Mucosa of rectum (tissue), 2 donors: Measurements from ENCODE around the gene OCA2.

Experiments
- H3K27ac ChIP-seq, 2 donors: one replicate each; pipeline ENCODE4 v1.7.0; 2013; ENCODE audit warnings: inconsistent platforms in 2 of 2, low read depth in 2 of 2, low read length in 2 of 2
- H3K27me3 ChIP-seq, 2 donors: one replicate each; pipeline ENCODE4 v1.7.0; 2013; ENCODE audit warnings: low read length in 2 of 2; ENCODE audit not compliant: control insufficient read depth in 2 of 2, insufficient read depth in 2 of 2
- H3K36me3 ChIP-seq, 2 donors: one replicate each; pipeline ENCODE4 v1.7.0; 2013; ENCODE audit warnings: low read length in 2 of 2; ENCODE audit not compliant: control insufficient read depth in 2 of 2, insufficient read depth in 2 of 2
- H3K4me1 ChIP-seq, 2 donors: one replicate each; pipeline ENCODE4 v1.7.0; 2013; ENCODE audit warnings: low read length in 2 of 2, mild to moderate bottlenecking in 1 of 2; ENCODE audit not compliant: control insufficient read depth in 2 of 2, insufficient read depth in 2 of 2
- H3K4me3 ChIP-seq, 2 donors: one replicate each; pipeline ENCODE4 v1.7.0; 2013; ENCODE audit warnings: low read length in 2 of 2
- H3K9ac ChIP-seq, 2 donors: one replicate each; pipeline ENCODE4 v1.7.0; 2013; ENCODE audit warnings: low read length in 2 of 2, low read depth in 1 of 2, mild to moderate bottlenecking in 1 of 2
- H3K9me3 ChIP-seq, 2 donors: one replicate each; pipeline ENCODE4 v1.7.0; 2013; ENCODE audit warnings: low read length in 2 of 2; ENCODE audit not compliant: control insufficient read depth in 2 of 2
- donor health status: healthy.
- donor health status: Normal muscosa, but diverticular disease.

OCA2 gene

GRCh38 chr15:27845535-27846369 is 253.4 kb downstream of the OCA2 start:
- Histone ChIP-seq H3K4me1 (no peaks in the 10 kb centered on the region), H3K27me3 (no peaks in the 10 kb centered on the region), H3K36me3 (no peaks in the 10 kb centered on the region), H3K27ac (no peak overlapping the region), H3K4me3 (no peak overlapping the region), H3K9ac (no peak overlapping the region), H3K9me3 (peaks cover 7 to 14% of the 10 kb centered on the region in 2 donors)

DNA sequence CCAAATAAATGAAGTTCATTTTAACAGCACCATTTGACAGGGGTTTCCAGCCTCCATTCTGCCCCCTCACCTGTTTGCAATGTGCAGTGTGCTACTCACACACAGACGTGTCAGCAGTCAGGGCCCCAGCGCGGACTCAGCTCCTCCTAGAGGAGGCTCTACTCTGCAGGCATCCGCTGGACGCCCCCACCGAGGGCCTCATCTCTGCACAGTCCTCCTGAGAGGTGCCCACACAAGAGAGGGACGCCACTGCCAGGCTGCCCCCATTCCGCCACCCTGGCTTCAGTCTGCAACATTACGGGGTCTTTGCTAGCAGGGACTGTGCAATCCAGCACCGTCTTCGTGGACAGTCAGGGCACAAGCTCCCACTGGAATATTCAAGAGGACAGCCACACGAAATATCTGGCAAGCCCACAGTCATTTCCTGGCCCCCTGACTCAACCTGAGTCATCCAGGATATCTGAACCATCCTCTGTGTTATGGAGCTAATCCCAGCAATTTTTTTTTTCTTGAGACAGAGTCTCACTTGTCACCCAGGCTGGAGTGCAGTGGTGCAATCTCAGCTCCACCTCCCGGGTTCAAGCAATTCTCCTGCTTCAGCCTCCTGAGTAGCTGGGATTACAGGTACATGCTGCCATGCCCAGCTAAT is 255.0 kb downstream of the OCA2 start:
- H3K4me3 ChIP-seq: no peak overlapping the region
- H3K9me3 ChIP-seq: peaks cover 2 to 14% of the 10 kb centered on the region in 2 donors
- no peak overlapping the region for H3K27ac ChIP-seq
- no peaks in the 10 kb centered on the region for H3K4me1 ChIP-seq
- H3K9ac ChIP-seq: no peak overlapping the region
- no peaks in the 10 kb centered on the region for H3K27me3 ChIP-seq
- no peaks in the 10 kb centered on the region for H3K36me3 ChIP-seq

DNA sequence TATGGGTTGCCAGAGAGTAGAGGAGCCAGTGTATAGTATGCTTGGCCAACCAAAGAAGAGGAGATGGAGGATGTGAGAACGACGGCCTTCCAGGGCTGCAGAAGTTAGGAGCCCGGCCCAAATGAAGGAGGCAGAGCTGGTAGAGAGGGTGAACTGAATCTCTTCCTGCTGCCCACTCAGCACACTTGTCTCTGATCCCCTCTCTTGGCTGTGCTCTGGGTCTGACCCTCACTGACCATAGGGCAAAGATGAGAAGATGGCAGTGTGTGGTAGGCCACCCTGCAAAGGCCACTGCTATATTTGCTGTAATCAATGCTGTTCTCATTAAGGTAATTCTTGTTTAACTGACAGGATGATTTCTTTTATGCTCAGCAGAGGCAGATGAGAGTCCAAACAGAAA is 256.0 kb downstream of the OCA2 start:
- peaks cover 0 to 6% of the 10 kb centered on the region in 2 donors for H3K9me3 ChIP-seq

DNA sequence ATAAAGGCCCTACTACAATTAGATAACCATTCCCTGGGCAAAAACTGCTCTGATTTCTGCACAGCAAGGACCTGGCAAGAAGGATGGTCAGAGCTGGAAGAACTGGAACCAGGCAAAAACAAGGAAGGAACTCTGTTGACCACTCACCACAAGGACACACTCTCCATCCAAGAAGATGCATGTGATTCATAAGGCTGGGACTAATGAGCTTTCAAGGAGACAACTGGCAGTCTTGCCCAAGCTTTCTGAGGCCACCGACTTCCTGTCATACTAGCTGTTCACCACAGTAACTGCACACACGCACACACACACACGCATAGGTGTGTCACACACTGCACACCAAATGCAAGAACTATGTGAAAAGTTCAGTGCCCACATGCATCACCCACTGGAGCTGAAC is 256.6 kb downstream of the OCA2 start:
- H3K4me3 ChIP-seq: no peak overlapping the region
- H3K36me3 ChIP-seq: no peaks in the 10 kb centered on the region
- peaks cover 0 to 4% of the 10 kb centered on the region in 2 donors for H3K9me3 ChIP-seq
- no peaks in the 10 kb centered on the region for H3K4me1 ChIP-seq
- no peaks in the 10 kb centered on the region for H3K27me3 ChIP-seq
- no peak overlapping the region for H3K27ac ChIP-seq
- H3K9ac ChIP-seq: no peak overlapping the region

More for the DNA sequence above, 256.0 kb downstream of the OCA2 start:
- H3K4me1 ChIP-seq: no peaks in the 10 kb centered on the region
- H3K9ac ChIP-seq: no peak overlapping the region
- H3K36me3 ChIP-seq: no peaks in the 10 kb centered on the region
- H3K4me3 ChIP-seq: no peak overlapping the region
- no peaks in the 10 kb centered on the region for H3K27me3 ChIP-seq
- H3K27ac ChIP-seq: no peak overlapping the region

GRCh38 chr15:27835233-27835939 is 263.7 kb downstream of the OCA2 start:
- Histone ChIP-seq H3K4me3 (no peak overlapping the region), H3K27ac (no peak overlapping the region), H3K27me3 (no peaks in the 10 kb centered on the region)

DNA sequence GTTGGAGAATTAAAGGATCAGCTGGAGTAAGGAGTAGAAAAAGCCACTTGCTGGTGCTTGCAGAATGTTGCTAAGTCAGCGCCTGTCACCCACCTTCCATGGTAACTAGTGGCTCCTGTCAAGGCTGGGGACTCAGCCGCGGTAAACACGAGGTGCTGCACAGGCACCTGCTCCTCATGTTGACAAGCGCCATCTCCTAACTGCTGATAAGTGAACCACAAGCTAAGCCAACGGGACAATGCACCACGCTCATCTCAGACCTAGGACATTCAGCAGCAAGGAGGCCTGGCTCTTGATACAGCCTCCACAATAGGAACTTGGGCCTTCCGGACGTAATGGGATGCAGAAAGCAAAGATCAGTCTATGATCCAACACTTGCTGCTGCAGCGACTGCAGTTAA is 264.4 kb downstream of the OCA2 start:
- Histone ChIP-seq H3K4me3 (no peak overlapping the region), H3K4me1 (no peaks in the 10 kb centered on the region), H3K27ac (no peak overlapping the region), H3K9ac (no peak overlapping the region), H3K9me3 (peaks cover 0 to 6% of the 10 kb centered on the region in 2 donors), H3K36me3 (no peaks in the 10 kb centered on the region), H3K27me3 (no peaks in the 10 kb centered on the region)

More at GRCh38 chr15:27835233-27835939, 263.7 kb downstream of the OCA2 start:
- Histone ChIP-seq H3K9me3 (peaks cover 0 to 6% of the 10 kb centered on the region in 2 donors), H3K4me1 (no peaks in the 10 kb centered on the region), H3K36me3 (no peaks in the 10 kb centered on the region), H3K9ac (no peak overlapping the region)

DNA sequence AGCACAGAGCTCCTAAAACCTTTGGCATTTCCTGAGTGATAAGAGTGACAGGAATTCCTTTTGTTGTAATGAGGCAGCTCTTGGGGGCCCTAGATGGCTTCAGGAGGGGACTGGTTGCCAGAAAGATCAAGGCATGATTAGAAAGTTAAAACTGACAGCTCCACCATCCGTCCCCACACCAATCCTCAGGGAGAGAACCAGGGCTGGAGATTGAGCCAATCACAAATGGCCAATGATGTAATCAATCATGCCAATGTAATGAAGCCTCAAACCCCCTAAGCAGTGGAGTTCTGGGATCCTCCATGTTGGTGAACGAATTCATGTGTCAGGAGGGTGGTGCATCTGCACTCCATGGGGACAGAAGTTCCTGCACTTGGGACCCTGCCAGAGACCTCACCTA is 265.1 kb downstream of the OCA2 start:
- H3K4me3 ChIP-seq: no peak overlapping the region
- H3K27me3 ChIP-seq: no peaks in the 10 kb centered on the region
- no peak overlapping the region for H3K9ac ChIP-seq
- peaks cover 0 to 6% of the 10 kb centered on the region in 2 donors for H3K9me3 ChIP-seq
- no peaks in the 10 kb centered on the region for H3K4me1 ChIP-seq
- H3K27ac ChIP-seq: no peak overlapping the region
- H3K36me3 ChIP-seq: no peaks in the 10 kb centered on the region

GRCh38 chr15:27833178-27833577 is 265.9 kb downstream of the OCA2 start:
- no peaks in the 10 kb centered on the region for H3K27me3 ChIP-seq
- H3K36me3 ChIP-seq: no peaks in the 10 kb centered on the region
- H3K4me3 ChIP-seq: no peak overlapping the region
- no peak overlapping the region for H3K27ac ChIP-seq
- no peak overlapping the region for H3K9ac ChIP-seq
- H3K9me3 ChIP-seq: peaks cover 0 to 6% of the 10 kb centered on the region in 2 donors
- H3K4me1 ChIP-seq: no peaks in the 10 kb centered on the region

DNA sequence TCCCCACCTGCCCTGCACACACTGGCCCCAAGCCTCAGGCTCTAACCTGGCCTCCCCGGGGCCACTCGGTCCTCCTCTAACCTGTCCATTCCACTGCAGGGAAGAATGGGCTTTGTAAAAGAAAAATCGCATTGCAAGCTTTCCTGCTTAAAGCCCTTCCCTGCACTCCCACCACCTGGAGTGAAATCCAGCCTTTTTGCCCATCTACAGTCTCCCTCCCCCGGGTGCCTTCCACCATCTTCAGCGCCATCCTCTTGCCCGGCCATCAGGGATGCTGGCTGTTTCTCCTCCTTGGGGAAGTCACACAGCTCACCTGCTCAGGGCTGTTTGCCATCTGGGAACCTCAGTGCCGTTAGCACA is 266.9 kb downstream of the OCA2 start:
- H3K36me3 ChIP-seq: no peaks in the 10 kb centered on the region
- no peak overlapping the region for H3K9ac ChIP-seq
- H3K27me3 ChIP-seq: no peaks in the 10 kb centered on the region
- no peaks in the 10 kb centered on the region for H3K4me1 ChIP-seq
- peaks cover 0 to 5% of the 10 kb centered on the region in 2 donors for H3K9me3 ChIP-seq
- no peak overlapping the region for H3K27ac ChIP-seq
- no peak overlapping the region for H3K4me3 ChIP-seq
